ENCODE measurements around the gene ABHD14A. TPM values are rescaled to one million over a fixed set of nuclear protein-coding genes. Genes with fewer than 3 reads are reported as not detected.
"Not testable (repeated sequence)": the region's sequence is repeated elsewhere in the genome, so short reads cannot be mapped to it uniquely, and the experiment has no call there.

The ABHD14A gene
- total RNA-seq, 1 donor from 2014 or later, result 11.8 TPM

GRCh38 chr3:51928438-51928837 is 46.4 kb upstream of the ABHD14A start:
- Mint-ChIP-seq H3K27ac (ENCODE audit: unreplicated experiment) (no peak overlapping the region), H3K27me3 (ENCODE audit: low read depth, unreplicated experiment) (no peaks in the 10 kb centered on the region), H3K4me1 (ENCODE audit: low read depth, unreplicated experiment) (no peaks in the 10 kb centered on the region), H3K36me3 (ENCODE audit: low read depth, unreplicated experiment) (peaks cover 16% of the 10 kb centered on the region), H3K9me3 (ENCODE audit: unreplicated experiment) (no peaks in the 10 kb centered on the region), H3K4me3 (ENCODE audit: unreplicated experiment) (no peak overlapping the region)
- Histone ChIP-seq H3K9me3 (ENCODE audit: insufficient read depth, low read depth, low read length) (no peaks in the 10 kb centered on the region), H4K20me1 (ENCODE audit: insufficient read depth, low read length) (no peaks in the 10 kb centered on the region), H3K27me3 (ENCODE audit: insufficient read depth, low read length) (no peaks in the 10 kb centered on the region), H2AFZ (ENCODE audit: low read depth, low read length) (no peak overlapping the region), H3K4me3 (ENCODE audit: insufficient read depth, low read depth, low read length) (no peak overlapping the region), H3K9ac (ENCODE audit: low read length) (no peak overlapping the region), H3K27ac (ENCODE audit: low read depth, low read length) (no peak overlapping the region), H3K36me3 (ENCODE audit: insufficient read depth, low read length) (peaks cover 1% of the 10 kb centered on the region), H3K4me1 (ENCODE audit: insufficient read depth, low read length) (no peaks in the 10 kb centered on the region), H3K4me2 (ENCODE audit: low read length) (no peak overlapping the region), H3K79me2 (ENCODE audit: insufficient read depth, low read length) (no peaks in the 10 kb centered on the region)
- DNase-seq (ENCODE audit: low read depth), result no peak
- FAIRE-seq, result no peak
- no peak for TF ChIP-seq EZH2 (IDR thresholded peaks at IDR 0.05; ENCODE audit: insufficient read depth, low read length)
- TF ChIP-seq, protein P1, sequence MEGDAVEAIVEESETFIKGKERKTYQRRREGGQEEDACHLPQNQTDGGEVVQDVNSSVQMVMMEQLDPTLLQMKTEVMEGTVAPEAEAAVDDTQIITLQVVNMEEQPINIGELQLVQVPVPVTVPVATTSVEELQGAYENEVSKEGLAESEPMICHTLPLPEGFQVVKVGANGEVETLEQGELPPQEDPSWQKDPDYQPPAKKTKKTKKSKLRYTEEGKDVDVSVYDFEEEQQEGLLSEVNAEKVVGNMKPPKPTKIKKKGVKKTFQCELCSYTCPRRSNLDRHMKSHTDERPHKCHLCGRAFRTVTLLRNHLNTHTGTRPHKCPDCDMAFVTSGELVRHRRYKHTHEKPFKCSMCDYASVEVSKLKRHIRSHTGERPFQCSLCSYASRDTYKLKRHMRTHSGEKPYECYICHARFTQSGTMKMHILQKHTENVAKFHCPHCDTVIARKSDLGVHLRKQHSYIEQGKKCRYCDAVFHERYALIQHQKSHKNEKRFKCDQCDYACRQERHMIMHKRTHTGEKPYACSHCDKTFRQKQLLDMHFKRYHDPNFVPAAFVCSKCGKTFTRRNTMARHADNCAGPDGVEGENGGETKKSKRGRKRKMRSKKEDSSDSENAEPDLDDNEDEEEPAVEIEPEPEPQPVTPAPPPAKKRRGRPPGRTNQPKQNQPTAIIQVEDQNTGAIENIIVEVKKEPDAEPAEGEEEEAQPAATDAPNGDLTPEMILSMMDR (IDR thresholded peaks at IDR 0.05; ENCODE audit: insufficient read depth, low read depth, low read length), result no peak

GRCh38 chr3:51928981-51929380 is 45.9 kb upstream of the ABHD14A start:
- not testable (repeated sequence) for H3K4me1 Mint-ChIP-seq (ENCODE audit: low read depth, unreplicated experiment); H3K36me3 ChIP-seq (ENCODE audit: insufficient read depth, low read length); H3K27me3 ChIP-seq (ENCODE audit: insufficient read depth, low read length); H3K27ac ChIP-seq (ENCODE audit: low read depth, low read length); H4K20me1 ChIP-seq (ENCODE audit: insufficient read depth, low read length); H3K9me3 Mint-ChIP-seq (ENCODE audit: unreplicated experiment); H2AFZ ChIP-seq (ENCODE audit: low read depth, low read length); FAIRE-seq; H3K27me3 Mint-ChIP-seq (ENCODE audit: low read depth, unreplicated experiment); H3K4me1 ChIP-seq (ENCODE audit: insufficient read depth, low read length); H3K9me3 ChIP-seq (ENCODE audit: insufficient read depth, low read depth, low read length); H3K4me3 Mint-ChIP-seq (ENCODE audit: unreplicated experiment); H3K79me2 ChIP-seq (ENCODE audit: insufficient read depth, low read length); DNase-seq (ENCODE audit: low read depth); H3K4me2 ChIP-seq (ENCODE audit: low read length); H3K4me3 ChIP-seq (ENCODE audit: insufficient read depth, low read depth, low read length); H3K27ac Mint-ChIP-seq (ENCODE audit: unreplicated experiment); H3K9ac ChIP-seq (ENCODE audit: low read length)
- peaks cover 20% of the 10 kb centered on the region for H3K36me3 Mint-ChIP-seq (ENCODE audit: low read depth, unreplicated experiment)

DNA sequence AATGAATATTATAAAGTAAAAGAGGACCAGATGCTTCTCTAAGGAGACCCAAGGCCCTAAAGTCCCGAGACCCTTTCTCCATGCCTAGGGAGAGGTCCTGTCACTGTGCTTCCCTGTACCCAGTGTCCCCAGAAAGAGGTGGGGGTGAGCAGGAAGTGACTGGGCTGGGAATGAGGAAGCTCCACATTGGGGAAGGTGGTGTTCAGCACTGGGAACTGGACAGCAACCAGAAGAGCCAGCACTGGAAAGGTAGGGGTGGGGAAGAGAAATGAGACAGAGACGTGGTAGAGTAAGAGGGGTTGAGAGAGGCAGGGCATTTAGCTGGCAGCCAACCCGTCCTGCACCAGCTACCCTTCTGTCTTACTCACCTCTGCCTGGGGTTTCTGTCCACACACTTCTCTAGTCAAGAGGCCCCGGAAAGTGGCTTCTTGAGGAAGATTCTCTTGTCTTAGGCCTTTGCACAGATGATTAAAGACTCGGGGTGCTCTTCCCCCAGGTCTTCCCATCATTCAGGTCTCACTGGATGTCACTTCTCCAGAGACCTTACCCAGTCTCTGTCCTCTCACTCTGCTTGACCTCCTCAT is 45.4 kb upstream of the ABHD14A start:
- no peaks in the 10 kb centered on the region for H3K4me1 Mint-ChIP-seq (ENCODE audit: low read depth, unreplicated experiment)
- no peaks in the 10 kb centered on the region for H3K9me3 Mint-ChIP-seq (ENCODE audit: unreplicated experiment)
- H2AFZ ChIP-seq (ENCODE audit: low read depth, low read length), result no peak overlapping the region
- TF ChIP-seq, protein P1 (IDR thresholded peaks at IDR 0.05; ENCODE audit: insufficient read depth, low read depth, low read length), result no peak
- no peak for TF ChIP-seq EZH2 (IDR thresholded peaks at IDR 0.05; ENCODE audit: insufficient read depth, low read length)
- FAIRE-seq (no peak), DNase-seq (ENCODE audit: low read depth) (no peak)
- H3K27ac Mint-ChIP-seq (ENCODE audit: unreplicated experiment), result no peak overlapping the region
- H3K9me3 ChIP-seq (ENCODE audit: insufficient read depth, low read depth, low read length), result no peaks in the 10 kb centered on the region
- H3K4me3 ChIP-seq (ENCODE audit: insufficient read depth, low read depth, low read length), result no peak overlapping the region
- peaks cover 6% of the 10 kb centered on the region for H3K36me3 ChIP-seq (ENCODE audit: insufficient read depth, low read length)
- no peak overlapping the region for H3K27ac ChIP-seq (ENCODE audit: low read depth, low read length)
- peaks cover 23% of the 10 kb centered on the region for H3K36me3 Mint-ChIP-seq (ENCODE audit: low read depth, unreplicated experiment)
- H3K27me3 Mint-ChIP-seq (ENCODE audit: low read depth, unreplicated experiment), result no peaks in the 10 kb centered on the region
- no peak overlapping the region for H3K4me2 ChIP-seq (ENCODE audit: low read length)
- H3K4me3 Mint-ChIP-seq (ENCODE audit: unreplicated experiment), result no peak overlapping the region
- no peaks in the 10 kb centered on the region for H3K27me3 ChIP-seq (ENCODE audit: insufficient read depth, low read length)
- peaks cover 2% of the 10 kb centered on the region for H4K20me1 ChIP-seq (ENCODE audit: insufficient read depth, low read length)
- no peaks in the 10 kb centered on the region for H3K79me2 ChIP-seq (ENCODE audit: insufficient read depth, low read length)
- H3K4me1 ChIP-seq (ENCODE audit: insufficient read depth, low read length), result no peaks in the 10 kb centered on the region
- H3K9ac ChIP-seq (ENCODE audit: low read length), result no peak overlapping the region

Measured in astrocyte (in vitro differentiated cells and primary cell).